H1 (cell line): ENCODE data around the gene JAKMIP1. TPM values are rescaled to one million over a fixed set of nuclear protein-coding genes. Genes with fewer than 3 reads are reported as not detected.

ENCODE experiments used
- CTCF ChIA-PET: fragments of 300-600 bp; sonication (Branson Sonifier 250); formaldehyde crosslinking; loops from one replicate; lab custom pipeline; 2021; ENCODE audit not compliant: partially characterized antibody; lab: Charles Lee
- POLR2A ChIA-PET: fragments of 300-600 bp; sonication (Branson Sonifier 250); formaldehyde crosslinking; loops from one replicate; lab custom pipeline; 2021; ENCODE audit warnings: inconsistent platforms; ENCODE audit not compliant: partially characterized antibody; lab: Charles Lee
- DNase-seq, 2 experiments: peaks; one replicate each; pipeline versions ENCODE4 v3.0.0 to v3.0.0-alpha.2; 2010 to 2022; ENCODE audit warnings: low spot score in 2 of 2, low read depth in 1 of 2, mixed read lengths in 1 of 2
- FAIRE-seq: peaks from 2 replicates; lab custom pipeline; 2011; peaks lifted over from hg19 to GRCh38; lab: Jason Lieb, UNC
- H2AFZ ChIP-seq: 2 replicates; pipeline ENCODE4 v1.8.1; 2012; ENCODE audit warnings: low read length, inconsistent platforms
- H2AK5ac ChIP-seq: 2 replicates; pipeline ENCODE4 v1.6.1; 2013; ENCODE audit warnings: low read depth, low read length
- H2BK120ac ChIP-seq: replicated peaks from 2 replicates; pipeline ENCODE3; 2013; ENCODE audit warnings: low read depth, low read length, inconsistent platforms
- H2BK12ac ChIP-seq: 2 replicates; pipeline ENCODE4 v1.6.1; 2013; ENCODE audit warnings: low read depth, low read length
- H2BK15ac ChIP-seq: 2 replicates; pipeline ENCODE4 v1.6.1; 2013; ENCODE audit warnings: low read length
- H2BK20ac ChIP-seq: 2 replicates; pipeline ENCODE4 v1.6.1; 2013; ENCODE audit warnings: low read length
- H2BK5ac ChIP-seq: 2 replicates; pipeline ENCODE4 v1.6.1; 2013; ENCODE audit warnings: low read depth, low read length
- H3K14ac ChIP-seq: 2 replicates; pipeline ENCODE4 v1.6.1; 2013; ENCODE audit warnings: inconsistent platforms; ENCODE audit not compliant: insufficient read length
- H3K18ac ChIP-seq: 2 replicates; pipeline ENCODE4 v1.6.1; 2013; ENCODE audit warnings: low read length; ENCODE audit errors: extremely low read depth
- H3K23ac ChIP-seq: 2 replicates; pipeline ENCODE4 v1.6.1; 2013; ENCODE audit warnings: inconsistent platforms; ENCODE audit not compliant: insufficient read length
- H3K23me2 ChIP-seq: 2 replicates; pipeline ENCODE4 v1.6.1; 2013; ENCODE audit warnings: low read depth, low read length
- H3K27ac ChIP-seq: 2 replicates; pipeline ENCODE4 v1.6.1; 2011; ENCODE audit warnings: low read depth, low read length, inconsistent platforms
- H3K27me3 ChIP-seq, 4 experiments: replicated peaks in 1 of 4; 1 replicate in 1 of 4; 2 replicates in 3 of 4; pipeline versions ENCODE4 v1.6.1 to v1.8.1; 2011 to 2013; ENCODE audit warnings: low read length in 3 of 4, mild to moderate bottlenecking in 3 of 4, inconsistent platforms in 2 of 4, mixed read lengths in 2 of 4, moderate library complexity in 1 of 4; ENCODE audit not compliant: control insufficient read depth in 3 of 4, insufficient read depth in 3 of 4; ENCODE audit errors: extremely low read depth in 1 of 4
- H3K36me3 ChIP-seq, 4 experiments: 2 replicates each; pipeline versions ENCODE4 v1.6.1 to v1.8.1; 2011 to 2013; ENCODE audit warnings: mild to moderate bottlenecking in 4 of 4, low read length in 3 of 4, moderate library complexity in 2 of 4, control low read depth in 1 of 4, inconsistent platforms in 1 of 4; ENCODE audit not compliant: insufficient read depth in 4 of 4, control insufficient read depth in 2 of 4
- H3K4ac ChIP-seq: replicated peaks from 2 replicates; pipeline ENCODE3; 2013; ENCODE audit warnings: low read length, low read depth, mixed read lengths, inconsistent platforms; ENCODE audit not compliant: insufficient read length
- H3K4me1 ChIP-seq, 4 experiments: replicated peaks in 1 of 4; 1 replicate in 1 of 4; 2 replicates in 3 of 4; pipeline versions ENCODE4 v1.6.1 to v1.8.1; 2011 to 2013; ENCODE audit warnings: low read length in 3 of 4, inconsistent platforms in 2 of 4, mixed read lengths in 1 of 4; ENCODE audit not compliant: insufficient read depth in 4 of 4, control insufficient read depth in 3 of 4
- H3K4me2 ChIP-seq, 2 experiments: 2 replicates each; pipeline versions ENCODE4 v1.6.1 to v1.8.1; 2011 to 2013; ENCODE audit warnings: low read depth in 2 of 2, low read length in 2 of 2, control low read depth in 1 of 2, inconsistent platforms in 1 of 2, mild to moderate bottlenecking in 1 of 2; ENCODE audit not compliant: insufficient read depth in 1 of 2
- H3K4me3 ChIP-seq, 4 experiments: fragments of 200-600, 300-600 bp in 1 of 4; sonication (generic), shearing (Covaris generic), sonication (Bioruptor Twin) in 1 of 4; 2 replicates each; pipeline versions ENCODE4 v1.5.1 to v1.8.1; 2011 to 2016; ENCODE audit warnings: low read length in 4 of 4, low read depth in 3 of 4, control low read depth in 2 of 4, inconsistent platforms in 2 of 4, mild to moderate bottlenecking in 2 of 4, mixed read lengths in 1 of 4, moderate library complexity in 1 of 4; ENCODE audit not compliant: insufficient read depth in 2 of 4; ENCODE audit errors: extremely low read depth in 1 of 4
- H3K56ac ChIP-seq: replicated peaks from 2 replicates; pipeline ENCODE3; 2013; ENCODE audit warnings: low read depth, mild to moderate bottlenecking, mixed read lengths, low read length, inconsistent platforms; ENCODE audit not compliant: insufficient read length
- H3K79me1 ChIP-seq: 2 replicates; pipeline ENCODE4 v1.6.1; 2013; ENCODE audit warnings: low read depth, low read length, control low read depth
- H3K79me2 ChIP-seq, 2 experiments: 2 replicates each; pipeline versions ENCODE4 v1.6.1 to v1.8.1; 2012 to 2013; ENCODE audit warnings: low read length in 2 of 2, mild to moderate bottlenecking in 2 of 2, inconsistent platforms in 1 of 2; ENCODE audit not compliant: insufficient read depth in 2 of 2, control insufficient read depth in 1 of 2
- H3K9ac ChIP-seq, 4 experiments: replicated peaks in 1 of 4; 1 replicate in 1 of 4; 2 replicates in 3 of 4; pipeline versions ENCODE4 v1.6.1 to v1.8.1; 2011 to 2013; ENCODE audit warnings: low read depth in 3 of 4, low read length in 3 of 4, control low read depth in 2 of 4, mild to moderate bottlenecking in 2 of 4, moderate library complexity in 2 of 4, inconsistent platforms in 1 of 4; ENCODE audit errors: extremely low read depth in 1 of 4
- H3K9me3 ChIP-seq, 2 experiments: 2 replicates each; pipeline versions ENCODE4 v1.6.1 to v1.8.1; 2012 to 2013; ENCODE audit warnings: mild to moderate bottlenecking in 2 of 2, moderate library complexity in 2 of 2, control low read depth in 1 of 2, inconsistent platforms in 1 of 2, low read depth in 1 of 2, low read length in 1 of 2, mixed read lengths in 1 of 2; ENCODE audit not compliant: insufficient read depth in 2 of 2
- H4K20me1 ChIP-seq, 2 experiments: replicated peaks in 1 of 2; 2 replicates each; pipeline versions ENCODE3 to v1.8.1; 2011 to 2013; ENCODE audit warnings: inconsistent platforms in 2 of 2, low read length in 2 of 2, mild to moderate bottlenecking in 1 of 2; ENCODE audit not compliant: insufficient read depth in 2 of 2, control insufficient read depth in 1 of 2
- H4K5ac ChIP-seq: 2 replicates; pipeline ENCODE4 v1.6.1; 2013; ENCODE audit warnings: low read length, low read depth, mixed read lengths, inconsistent platforms; ENCODE audit not compliant: insufficient read length
- H4K8ac ChIP-seq: 2 replicates; pipeline ENCODE4 v1.8.0; 2013; ENCODE audit warnings: mild to moderate bottlenecking, moderate library complexity, low read length, inconsistent platforms; ENCODE audit not compliant: insufficient read depth; ENCODE audit errors: extremely low read depth
- H4K91ac ChIP-seq: replicated peaks from 2 replicates; pipeline ENCODE3; 2013; ENCODE audit warnings: low read length, mixed read lengths, inconsistent platforms; ENCODE audit not compliant: insufficient read length
- BACH1 ChIP-seq: IDR thresholded peaks from 2 replicates; pipeline ENCODE4 v1.6.1; 2012; ENCODE audit warnings: low read length, improper control_type of control experiment
- NANOG ChIP-seq: IDR thresholded peaks from 2 replicates; pipeline ENCODE4 v1.6.1; 2011; ENCODE audit warnings: low read length, low read depth, mild to moderate bottlenecking, inconsistent platforms; ENCODE audit not compliant: insufficient read depth, poor library complexity, severe bottlenecking
- PHF8 ChIP-seq: fragments of 200-600 bp; sonication (generic); conservative IDR thresholded peaks from 2 replicates; pipeline ENCODE4 v1.7.1; 2012; ENCODE audit warnings: low read depth, mild to moderate bottlenecking, inconsistent platforms, low read length, moderate library complexity
- POLR2A ChIP-seq, 2 experiments: IDR thresholded peaks; 1 replicate in 1 of 2; 2 replicates in 1 of 2; pipeline ENCODE4 v1.6.1; 2011; ENCODE audit warnings: low read depth in 2 of 2, low read length in 2 of 2, mild to moderate bottlenecking in 2 of 2; ENCODE audit errors: control extremely low read depth in 1 of 2
- SP1 ChIP-seq: IDR thresholded peaks from 2 replicates; pipeline ENCODE4 v1.6.1; 2011; ENCODE audit warnings: low read depth, low read length
- YY1 ChIP-seq: IDR thresholded peaks from 2 replicates; pipeline ENCODE4 v1.6.1; 2011; ENCODE audit warnings: low read depth, mild to moderate bottlenecking, low read length
- WGBS, 2 experiments: shearing (Covaris generic) in 1 of 2; methylation state at CpG; one replicate each; pipeline versions ENCODE4 v1.1.6 to v1.1.7; 2013 to 2015; ENCODE audit warnings: low lambda C conversion rate in 2 of 2, mixed read lengths in 2 of 2, inconsistent platforms in 1 of 2, low coverage in 1 of 2, missing lambda C conversion rate in 1 of 2; ENCODE audit not compliant: insufficient replicate concordance in 2 of 2, insufficient coverage in 1 of 2, insufficient read length in 1 of 2; ENCODE audit errors: extremely low coverage in 1 of 2, missing lambda C conversion rate in 1 of 2; 5-methylcytosine and 5-hydroxymethylcytosine counted together
- polyA plus RNA-seq, 7 experiments: library from polyadenylated mRNA; depleted of rRNA in 3 of 7; stranded (reverse) in 5 of 7; unstranded in 2 of 7; fragments of >200 nt in 5 of 7; fragments of 200-250 nt in 2 of 7; gene quantifications; 1 replicate in 5 of 7; 2 replicates in 1 of 7; 4 replicates in 1 of 7; pipeline versions ENCODE4 v1.2.1 to v1.2.3, GENCODE V29; 2011 to 2013; ENCODE audit warnings: missing spikeins in 2 of 7, mixed read lengths in 2 of 7
- total RNA-seq: library from RNA; stranded (reverse); fragmentation: NEBNext Ultra II Directional; extraction: Animal tissue kit (Norgen Biotek cat#: 25700); gene quantifications from 2 replicates; pipeline ENCODE4 v1.2.1, GENCODE V29; 2021

JAKMIP1 gene
- total and polyA plus RNA-seq, 2 of the 8 experiments (the other 6 are each of a cell fraction or from before 2014, with no cell fraction given) = 2.5 to 4.4 TPM

- Histone ChIP-seq H4K8ac (no peak overlapping the region), H3K27me3 (no peaks in the 10 kb centered on the region), H2BK15ac (0 out of 2 replicates have a peak overlapping the region, but pooled peaks have one; percentile 81), H3K18ac (no peak overlapping the region), H3K23ac (no peak overlapping the region), H2BK5ac (no peak overlapping the region), H3K4me1 (peaks cover 0 to 8% (median 5%) of the 10 kb centered on the region in 4 experiments; a peak in 6 of 7 replicates), H3K79me1 (no peaks in the 10 kb centered on the region), H2AFZ (no peak overlapping the region), H3K36me3 (no peaks in the 10 kb centered on the region), H3K4ac (no peak overlapping the region), H3K4me3 (no peak overlapping the region), H3K14ac (no peak overlapping the region), H3K79me2 (no peaks in the 10 kb centered on the region), H2AK5ac (no peak overlapping the region), H3K9me3 (no peaks in the 10 kb centered on the region), H4K5ac (no peak overlapping the region), H2BK120ac (no peak overlapping the region), H3K4me2 (no peak overlapping the region), H2BK20ac (no peak overlapping the region), H4K20me1 (peaks cover 0 to 1% of the 10 kb centered on the region in 2 experiments), H2BK12ac (no peak overlapping the region), H3K27ac (no peak overlapping the region), H4K91ac (no peak overlapping the region), H3K9ac (no peak overlapping the region), H3K56ac (no peak overlapping the region), H3K23me2 (no peaks in the 10 kb centered on the region)
- ChIA-PET POLR2A (no interaction called here), CTCF (interaction anchor here (1.2 to 6.8 kb wide), 3 partner anchors 12 to 18 kb away, joined by 3 to 74 read pairs (median 64); no protein-coding TSS in a partner anchor)
- no peak for TF ChIP-seq PHF8
- TF ChIP-seq NANOG = no peak
- TF ChIP-seq POLR2A (IDR thresholded peaks at IDR 0.05; ENCODE audit: control extremely low read depth in 1 of 2, low read depth in 2 of 2, low read length in 2 of 2) = no peak
- no peak for TF ChIP-seq BACH1
- no peak for TF ChIP-seq YY1
- no peak for TF ChIP-seq SP1
- 83% methylated on average over 10 of the region's 10 CpGs; no CpG with 5 or more reads in 1 of the 2 experiments for WGBS, 2 experiments
- FAIRE-seq (no peak), DNase-seq (no peak)
Measured at GRCh38 chr4:6017030-6017429, 183.3 kb downstream of the JAKMIP1 start.
